HepG2 (cell line): Measurements from ENCODE around the gene PGM2. TPM values are rescaled to one million over a fixed set of nuclear protein-coding genes. Genes with fewer than 3 reads are reported as not detected.

Experiments used
- ATAC-seq: fragments of 200-7000 bp; cut with Tn5 transposase; 3 replicates; pipeline ENCODE4 v1.9.1; 2020; ENCODE audit warnings: mild to moderate bottlenecking, moderate library complexity
- BruUV-seq: library from RNA; stranded (reverse); fragments of 400-500 nt; replicated peaks from 2 replicates; lab custom pipeline; 2021; lab: Mats Ljungman, UMichigan
- CTCF ChIA-PET: fragments of 300-600 bp; formaldehyde crosslinking; extraction: SDS; loops from one replicate; lab custom pipeline; 2021; ENCODE audit warnings: low total read pairs, inconsistent platforms, low intra/inter-chr PET ratio; lab: Yijun Ruan, JAX
- POLR2A ChIA-PET: fragments of 350-600 bp; sonication (Branson Sonifier 250); formaldehyde crosslinking; loops from one replicate; lab custom pipeline; 2020; ENCODE audit warnings: antibody characterized with exemption, inconsistent platforms; lab: Yijun Ruan, JAX
- DNase-seq: peaks from one replicate; pipeline ENCODE4 v3.0.0-alpha.2; 2015; ENCODE audit warnings: low spot score
- FAIRE-seq: peaks from 3 replicates; lab custom pipeline; 2011; peaks lifted over from hg19 to GRCh38; lab: Jason Lieb, UNC
- H2AFZ ChIP-seq: one replicate; pipeline ENCODE4 v1.6.1; 2011; ENCODE audit warnings: low read length, inconsistent platforms
- H3K27ac ChIP-seq: fragments of 300-600 bp; 3 replicates; pipeline ENCODE4 v1.8.0; 2011; ENCODE audit warnings: mixed run types, mild to moderate bottlenecking, mixed read lengths, low read length, inconsistent platforms; ENCODE audit not compliant: insufficient read depth; ENCODE audit errors: extremely low read length
- H3K27me3 ChIP-seq, 2 experiments: fragments of 200-600 bp in 1 of 2; 2 replicates in 1 of 2; 3 replicates in 1 of 2; pipeline versions ENCODE4 v1.6.0 to v1.8.0; 2011; ENCODE audit warnings: low read length in 2 of 2, mild to moderate bottlenecking in 2 of 2, moderate library complexity in 2 of 2, inconsistent platforms in 1 of 2; ENCODE audit not compliant: insufficient read depth in 2 of 2, control insufficient read depth in 1 of 2
- H3K36me3 ChIP-seq, 2 experiments: fragments of 200-600 bp in 1 of 2; replicated peaks in 1 of 2; 2 replicates in 1 of 2; 3 replicates in 1 of 2; pipeline versions ENCODE4 v1.5.1 to v1.8.0; 2011; ENCODE audit warnings: low read length in 2 of 2, inconsistent platforms in 1 of 2; ENCODE audit not compliant: insufficient read depth in 2 of 2, control insufficient read depth in 1 of 2
- H3K4me1 ChIP-seq: 2 replicates; pipeline ENCODE4 v1.5.1; 2012; ENCODE audit warnings: low read length, inconsistent platforms; ENCODE audit not compliant: insufficient read depth
- H3K4me2 ChIP-seq: 2 replicates; pipeline ENCODE4 v1.6.0; 2011; ENCODE audit warnings: low read depth, low read length, inconsistent platforms
- H3K4me3 ChIP-seq, 3 experiments: fragments of 200-600 bp in 1 of 3; sonication (generic), shearing (Covaris generic) in 1 of 3; replicated peaks in 1 of 3; 2 replicates each; pipeline ENCODE4 v1.5.1; 2011 to 2016; ENCODE audit warnings: low read length in 3 of 3, inconsistent platforms in 2 of 3, low read depth in 2 of 3, mild to moderate bottlenecking in 2 of 3, control low read depth in 1 of 3, mixed read lengths in 1 of 3; ENCODE audit not compliant: insufficient read depth in 1 of 3
- H3K79me2 ChIP-seq: one replicate; pipeline ENCODE4 v1.6.1; 2011; ENCODE audit warnings: low read length, inconsistent platforms; ENCODE audit not compliant: insufficient read depth
- H3K9ac ChIP-seq: 2 replicates; pipeline ENCODE4 v1.6.0; 2011; ENCODE audit warnings: mild to moderate bottlenecking, low read depth, low read length, inconsistent platforms; ENCODE audit not compliant: insufficient read depth
- H3K9me3 ChIP-seq: 2 replicates; pipeline ENCODE4 v1.5.1; 2012; ENCODE audit warnings: mild to moderate bottlenecking, low read length
- H4K20me1 ChIP-seq: 2 replicates; pipeline ENCODE4 v1.6.0; 2011; ENCODE audit warnings: inconsistent platforms, mild to moderate bottlenecking, low read length, moderate library complexity; ENCODE audit not compliant: insufficient read depth
- ARID5B ChIP-seq: IDR thresholded peaks from 2 replicates; pipeline ENCODE4 v1.4.0; 2020; ENCODE audit warnings: mild to moderate bottlenecking, missing genetic modification reagents
- BCLAF1 ChIP-seq: fragments of 450-650 bp; IDR thresholded peaks from 2 replicates; pipeline ENCODE4 v1.6.1; 2017; ENCODE audit warnings: mild to moderate bottlenecking
- MED1 ChIP-seq: sonication (generic); formaldehyde crosslinking; IDR thresholded peaks from 2 replicates; pipeline ENCODE4 v1.4.0; 2020; ENCODE audit warnings: missing genetic modification reagents
- PHF8 ChIP-seq: sonication (generic); formaldehyde crosslinking; IDR thresholded peaks from 2 replicates; pipeline ENCODE4 v1.5.0; 2020; ENCODE audit warnings: missing genetic modification reagents
- TFE3 ChIP-seq: IDR thresholded peaks from 2 replicates; pipeline ENCODE4 v1.6.1; 2016
- TGIF2 ChIP-seq: IDR thresholded peaks from 2 replicates; pipeline ENCODE4 v1.6.1; 2016; ENCODE audit warnings: control low read depth, missing compliant biosample characterization
- THAP7 ChIP-seq: sonication (generic); formaldehyde crosslinking; IDR thresholded peaks from 2 replicates; pipeline ENCODE4 v1.8.1; 2023; ENCODE audit warnings: mild to moderate bottlenecking, missing genetic modification reagents
- ZFP37 ChIP-seq: sonication (generic); formaldehyde crosslinking; IDR thresholded peaks from 2 replicates; pipeline ENCODE4 v1.4.0; 2020; ENCODE audit warnings: missing genetic modification reagents, borderline replicate concordance
- ZMYM4 ChIP-seq: sonication (generic); formaldehyde crosslinking; IDR thresholded peaks from 2 replicates; pipeline ENCODE4 v1.8.1; 2023; ENCODE audit warnings: mild to moderate bottlenecking, missing genetic modification reagents
- ZNF781 ChIP-seq: sonication (generic); formaldehyde crosslinking; IDR thresholded peaks from 2 replicates; pipeline ENCODE4 v1.5.1; 2020; ENCODE audit warnings: borderline replicate concordance, mild to moderate bottlenecking, missing genetic modification reagents; ENCODE audit errors: not compliant biosample characterization
- WGBS: methylation state at CpG from one replicate; pipeline ENCODE4 v1.1.6; 2017; ENCODE audit warnings: low lambda C conversion rate; 5-methylcytosine and 5-hydroxymethylcytosine counted together
- in situ Hi-C: cut with HindIII; loops from 2 replicates; pipeline ENCODE4 v1.10.0; 2017; ENCODE audit warnings: low pct_unique_long_range_greater_than_20kb; ENCODE audit not compliant: extremely low pct_ligation_motif_present
- intact Hi-C: fragments of 100-400 bp; cut with micrococcal nuclease; formaldehyde crosslinking; loops from one replicate; pipeline ENCODE4 v1.10.0; 2022; ENCODE audit not compliant: unreplicated experiment
- polyA plus RNA-seq, 8 experiments: library from polyadenylated mRNA; depleted of rRNA in 3 of 8; stranded (reverse) in 7 of 8; unstranded in 1 of 8; fragments of >200 nt; fragmentation: Illumina TruSeq in 4 of 8; extraction: Trizol in 4 of 8; gene quantifications; 2 replicates each; pipeline versions ENCODE4 v1.2.1 to v1.2.3, GENCODE V29; 2011 to 2016; ENCODE audit warnings: low read depth in 4 of 8, missing spikeins in 1 of 8, mixed read lengths in 1 of 8; ENCODE audit not compliant: insufficient read depth in 1 of 8
- total RNA-seq, 5 experiments: library from RNA; depleted of rRNA; stranded (reverse); fragments of >200 nt; fragmentation: Illumina TruSeq; extraction: Trizol; gene quantifications; 2 replicates each; pipeline ENCODE4 v1.2.3, GENCODE V29; 2016; ENCODE audit warnings: low read depth in 1 of 5

Gene PGM2
- total and polyA plus RNA-seq, 2 of the 13 experiments (the other 11 are each of a cell fraction or from before 2014, with no cell fraction given): 14.6 to 36.9 TPM

GRCh38 chr4:37797923-37798322 lies 28.6 kb upstream of the PGM2 start:
- H3K27ac ChIP-seq: no peak overlapping the region
- no peak for DNase-seq
- H3K27me3 ChIP-seq: no peaks in the 10 kb centered on the region
- in situ Hi-C loops (loop anchor here (5.0 to 10.0 kb wide), 2 partner anchors 196 to 343 kb away; a partner anchor contains a TSS), intact Hi-C loops (no loop called here)
- no peak overlapping the region for H3K4me3 ChIP-seq
- ChIA-PET POLR2A (no interaction called here), CTCF (no interaction called here)
- TF ChIP-seq MED1: no peak
- no peak for TF ChIP-seq TFE3
- TF ChIP-seq THAP7 (CRISPR knock-in tag): no peak
- no peak for TF ChIP-seq PHF8
- TF ChIP-seq ZNF781 (CRISPR knock-in tag): no peak
- no peak for ATAC-seq
- H3K4me1 ChIP-seq: peaks cover 11% of the 10 kb centered on the region; the same call in 1 of the 2 replicates
- no peaks in the 10 kb centered on the region for H3K9me3 ChIP-seq
- H3K79me2 ChIP-seq: no peaks in the 10 kb centered on the region
- no peaks in the 10 kb centered on the region for H3K36me3 ChIP-seq
- FAIRE-seq: no peak
- H2AFZ ChIP-seq: no peak overlapping the region
- H3K9ac ChIP-seq: no peak overlapping the region
- H4K20me1 ChIP-seq: no peaks in the 10 kb centered on the region
- BruUV-seq: no TSS peak
- H3K4me2 ChIP-seq: no peak overlapping the region
- WGBS: 91% methylated on average over 2 of the region's 2 CpGs

GRCh38 chr4:37798616-37799015 lies 27.9 kb upstream of the PGM2 start:
- H3K9ac ChIP-seq: no peak overlapping the region
- H3K27ac ChIP-seq: no peak overlapping the region
- FAIRE-seq (no peak), ATAC-seq (no peak), DNase-seq (no peak)
- no peaks in the 10 kb centered on the region for H4K20me1 ChIP-seq
- H3K4me1 ChIP-seq: peaks cover 11% of the 10 kb centered on the region; the same call in 1 of the 2 replicates
- H3K9me3 ChIP-seq: no peaks in the 10 kb centered on the region
- POLR2A ChIA-PET: no interaction called here
- no peak overlapping the region for H3K4me2 ChIP-seq
- no peaks in the 10 kb centered on the region for H3K79me2 ChIP-seq
- CTCF ChIA-PET: no interaction called here
- H2AFZ ChIP-seq: no peak overlapping the region
- intact Hi-C loops: no loop called here
- no peaks in the 10 kb centered on the region for H3K36me3 ChIP-seq
- in situ Hi-C loops: loop anchor here (5.0 to 10.0 kb wide), 2 partner anchors 196 to 344 kb away; a partner anchor contains a TSS
- no TSS peak for BruUV-seq
- H3K4me3 ChIP-seq: no peak overlapping the region
- no peaks in the 10 kb centered on the region for H3K27me3 ChIP-seq
- TF ChIP-seq ZMYM4 (CRISPR knock-in tag) (no peak), ARID5B (no peak), BCLAF1 (no peak), TGIF2 (CRISPR knock-in tag) (no peak), ZFP37 (CRISPR knock-in tag) (no peak)
